Measurements from ENCODE around the gene SCUBE1. TPM values are rescaled to one million over a fixed set of nuclear protein-coding genes. Genes with fewer than 3 reads are reported as not detected.

Gene SCUBE1
- total RNA-seq, 1 experiment from 2014 or later: 3.9 TPM

DNA sequence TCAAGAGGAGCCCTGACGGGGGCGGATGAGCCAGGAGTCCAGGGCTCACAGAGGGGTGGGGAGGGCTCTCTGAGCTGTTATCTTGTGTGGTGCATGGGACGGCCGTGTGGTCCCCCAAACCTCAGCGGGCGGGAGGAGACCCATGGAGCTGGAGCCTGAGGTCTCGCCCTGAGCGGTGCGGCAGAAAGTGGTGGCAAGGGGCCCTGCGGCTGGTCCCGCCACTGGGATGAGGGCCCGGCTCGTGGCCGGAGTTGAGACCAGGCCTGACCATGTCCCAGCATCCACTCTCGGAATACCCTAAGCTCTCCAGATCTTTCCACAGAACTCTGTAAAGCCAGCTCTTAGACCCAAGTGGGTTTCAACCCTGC is 133.7 kb downstream of the SCUBE1 start:
- Histone ChIP-seq H3K9me2 (ENCODE audit: insufficient read depth) (no peaks in the 10 kb centered on the region), H3K79me2 (ENCODE audit: insufficient read depth, low read length) (no peaks in the 10 kb centered on the region), H3K27me3 (ENCODE audit: insufficient read depth, low read length) (no peaks in the 10 kb centered on the region), H3K27ac (ENCODE audit: low read depth, low read length) (no peak overlapping the region), H4K20me1 (ENCODE audit: insufficient read depth) (no peaks in the 10 kb centered on the region), H3K9me3 (ENCODE audit: control insufficient read depth in 1 of 2, insufficient read depth in 1 of 2, low read depth in 1 of 2, low read length in 2 of 2) (no peaks in the 10 kb centered on the region), H2AFZ (ENCODE audit: low read depth, low read length, poor library complexity, severe bottlenecking) (no peak overlapping the region), H3K4me1 (ENCODE audit: control insufficient read depth in 1 of 2, insufficient read depth in 2 of 2, low read length in 2 of 2) (peaks cover 4 to 17% of the 10 kb centered on the region in 2 experiments; a peak in 3 of 4 replicates), H3K36me3 (ENCODE audit: control insufficient read depth in 1 of 2, insufficient read depth in 2 of 2, low read length in 2 of 2) (no peaks in the 10 kb centered on the region), H3K4me3 (replicated peaks in 1 of 2; ENCODE audit: low read depth in 1 of 2, low read length in 2 of 2) (no peak overlapping the region), H3K9ac (ENCODE audit: low read length) (no peak overlapping the region), H3K4me2 (ENCODE audit: low read length) (no peak overlapping the region)
- BruUV-seq (replicated peaks): no TSS peak
- TF ChIP-seq MAX (IDR thresholded peaks at IDR 0.05) (no peak), ZFX (IDR thresholded peaks at IDR 0.05) (no peak)
- CTCF ChIA-PET: no interaction called here
- no peak for DNase-seq (ENCODE audit: low read depth, low spot score)
- intact Hi-C loops (cut with micrococcal nuclease): no loop called here
- RAD21 ChIA-PET (ENCODE audit: low non-redundant PET in 1 of 2, low total read pairs in 2 of 2, uncharacterized antibody in 2 of 2, unreplicated experiment in 2 of 2): interaction anchor here in 1 of 2 experiments (0.5 kb wide), 1 partner anchor 54 kb away, joined by 4 read pairs; no protein-coding TSS in a partner anchor
- POLR2A ChIA-PET: no interaction called here
- no peak for ATAC-seq

GRCh38 chr22:43208703-43209522 is 134.3 kb downstream of the SCUBE1 start:
- ChIA-PET RAD21 (ENCODE audit: low non-redundant PET in 1 of 2, low total read pairs in 2 of 2, uncharacterized antibody in 2 of 2, unreplicated experiment in 2 of 2) (no interaction called here), CTCF (interaction anchor here (0.6 kb wide), 1 partner anchor 33 kb away, joined by 3 read pairs; no protein-coding TSS in a partner anchor), POLR2A (no interaction called here)
- no peak overlapping the region for H3K27ac ChIP-seq (ENCODE audit: low read depth, low read length)
- peaks cover 4 to 17% of the 10 kb centered on the region in 2 experiments; a peak in 3 of 4 replicates for H3K4me1 ChIP-seq (ENCODE audit: control insufficient read depth in 1 of 2, insufficient read depth in 2 of 2, low read length in 2 of 2)
- BruUV-seq (replicated peaks): no TSS peak
- no peak overlapping the region for H3K9ac ChIP-seq (ENCODE audit: low read length)
- intact Hi-C loops (cut with micrococcal nuclease): no loop called here
- H3K4me2 ChIP-seq (ENCODE audit: low read length): no peak overlapping the region
- no peak overlapping the region for H2AFZ ChIP-seq (ENCODE audit: low read depth, low read length, poor library complexity, severe bottlenecking)
- H3K4me3 ChIP-seq (replicated peaks in 1 of 2; ENCODE audit: low read depth in 1 of 2, low read length in 2 of 2): no peak overlapping the region
- H3K79me2 ChIP-seq (ENCODE audit: insufficient read depth, low read length): no peaks in the 10 kb centered on the region
- H3K27me3 ChIP-seq (ENCODE audit: insufficient read depth, low read length): no peaks in the 10 kb centered on the region
- H4K20me1 ChIP-seq (ENCODE audit: insufficient read depth): no peaks in the 10 kb centered on the region
- no peaks in the 10 kb centered on the region for H3K9me2 ChIP-seq (ENCODE audit: insufficient read depth)
- DNase-seq (ENCODE audit: low read depth, low spot score): no peak
- no peak for ATAC-seq
- no peaks in the 10 kb centered on the region for H3K9me3 ChIP-seq (ENCODE audit: control insufficient read depth in 1 of 2, insufficient read depth in 1 of 2, low read depth in 1 of 2, low read length in 2 of 2)
- H3K36me3 ChIP-seq (ENCODE audit: control insufficient read depth in 1 of 2, insufficient read depth in 2 of 2, low read length in 2 of 2): no peaks in the 10 kb centered on the region
- TF ChIP-seq, protein P1, sequence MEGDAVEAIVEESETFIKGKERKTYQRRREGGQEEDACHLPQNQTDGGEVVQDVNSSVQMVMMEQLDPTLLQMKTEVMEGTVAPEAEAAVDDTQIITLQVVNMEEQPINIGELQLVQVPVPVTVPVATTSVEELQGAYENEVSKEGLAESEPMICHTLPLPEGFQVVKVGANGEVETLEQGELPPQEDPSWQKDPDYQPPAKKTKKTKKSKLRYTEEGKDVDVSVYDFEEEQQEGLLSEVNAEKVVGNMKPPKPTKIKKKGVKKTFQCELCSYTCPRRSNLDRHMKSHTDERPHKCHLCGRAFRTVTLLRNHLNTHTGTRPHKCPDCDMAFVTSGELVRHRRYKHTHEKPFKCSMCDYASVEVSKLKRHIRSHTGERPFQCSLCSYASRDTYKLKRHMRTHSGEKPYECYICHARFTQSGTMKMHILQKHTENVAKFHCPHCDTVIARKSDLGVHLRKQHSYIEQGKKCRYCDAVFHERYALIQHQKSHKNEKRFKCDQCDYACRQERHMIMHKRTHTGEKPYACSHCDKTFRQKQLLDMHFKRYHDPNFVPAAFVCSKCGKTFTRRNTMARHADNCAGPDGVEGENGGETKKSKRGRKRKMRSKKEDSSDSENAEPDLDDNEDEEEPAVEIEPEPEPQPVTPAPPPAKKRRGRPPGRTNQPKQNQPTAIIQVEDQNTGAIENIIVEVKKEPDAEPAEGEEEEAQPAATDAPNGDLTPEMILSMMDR (IDR thresholded peaks at IDR 0.05 in 2 of 3, conservative IDR thresholded peaks at IDR 0.05 in 1 of 3; ENCODE audit: borderline replicate concordance in 1 of 3, insufficient read depth in 1 of 3, low read depth in 2 of 3, low read length in 2 of 3): no peak
- TF ChIP-seq SRF (IDR thresholded peaks at IDR 0.05; ENCODE audit: low read depth) (no peak), ELF1 (IDR thresholded peaks at IDR 0.05; ENCODE audit: borderline replicate concordance, low read depth) (no peak), EZH2phosphoT487 (IDR thresholded peaks at IDR 0.05; ENCODE audit: borderline replicate concordance) (no peak), TCF7L2 (IDR thresholded peaks at IDR 0.05; ENCODE audit: borderline replicate concordance, extremely low read depth, insufficient read depth, insufficient read length) (no peak), RAD21 (IDR thresholded peaks at IDR 0.05; ENCODE audit: low read depth) (no peak), YY1 (IDR thresholded peaks at IDR 0.05; ENCODE audit: extremely low read depth, insufficient replicate concordance, low read depth, low read length) (no peak), ZFX (IDR thresholded peaks at IDR 0.05) (no peak), ATF3 (IDR thresholded peaks at IDR 0.05) (no peak), EZH2 (IDR thresholded peaks at IDR 0.05) (no peak), MAX (IDR thresholded peaks at IDR 0.05) (no peak)
- TF ChIP-seq, protein P2, sequence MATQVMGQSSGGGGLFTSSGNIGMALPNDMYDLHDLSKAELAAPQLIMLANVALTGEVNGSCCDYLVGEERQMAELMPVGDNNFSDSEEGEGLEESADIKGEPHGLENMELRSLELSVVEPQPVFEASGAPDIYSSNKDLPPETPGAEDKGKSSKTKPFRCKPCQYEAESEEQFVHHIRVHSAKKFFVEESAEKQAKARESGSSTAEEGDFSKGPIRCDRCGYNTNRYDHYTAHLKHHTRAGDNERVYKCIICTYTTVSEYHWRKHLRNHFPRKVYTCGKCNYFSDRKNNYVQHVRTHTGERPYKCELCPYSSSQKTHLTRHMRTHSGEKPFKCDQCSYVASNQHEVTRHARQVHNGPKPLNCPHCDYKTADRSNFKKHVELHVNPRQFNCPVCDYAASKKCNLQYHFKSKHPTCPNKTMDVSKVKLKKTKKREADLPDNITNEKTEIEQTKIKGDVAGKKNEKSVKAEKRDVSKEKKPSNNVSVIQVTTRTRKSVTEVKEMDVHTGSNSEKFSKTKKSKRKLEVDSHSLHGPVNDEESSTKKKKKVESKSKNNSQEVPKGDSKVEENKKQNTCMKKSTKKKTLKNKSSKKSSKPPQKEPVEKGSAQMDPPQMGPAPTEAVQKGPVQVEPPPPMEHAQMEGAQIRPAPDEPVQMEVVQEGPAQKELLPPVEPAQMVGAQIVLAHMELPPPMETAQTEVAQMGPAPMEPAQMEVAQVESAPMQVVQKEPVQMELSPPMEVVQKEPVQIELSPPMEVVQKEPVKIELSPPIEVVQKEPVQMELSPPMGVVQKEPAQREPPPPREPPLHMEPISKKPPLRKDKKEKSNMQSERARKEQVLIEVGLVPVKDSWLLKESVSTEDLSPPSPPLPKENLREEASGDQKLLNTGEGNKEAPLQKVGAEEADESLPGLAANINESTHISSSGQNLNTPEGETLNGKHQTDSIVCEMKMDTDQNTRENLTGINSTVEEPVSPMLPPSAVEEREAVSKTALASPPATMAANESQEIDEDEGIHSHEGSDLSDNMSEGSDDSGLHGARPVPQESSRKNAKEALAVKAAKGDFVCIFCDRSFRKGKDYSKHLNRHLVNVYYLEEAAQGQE (IDR thresholded peaks at IDR 0.05; ENCODE audit: low read depth): no peak

Measured in HCT116 (cell line).